HTERT RPE-1 (cell line): ENCODE measurements around the gene TTC21A.

Experiments used
- in situ Hi-C: fragments of 300-500 bp; cut with MboI; formaldehyde crosslinking; loops from 4 replicates; pipeline ENCODE4 v1.14.3; 2020; ENCODE audit warnings: low sequenced_read_pairs

TTC21A gene

GRCh38 chr3:39177708-39178332, 70.3 kb downstream of the TTC21A start:
- in situ Hi-C loops, result no loop called here

GRCh38 chr3:39178553-39178952, 71.1 kb downstream of the TTC21A start:
- in situ Hi-C loops, result no loop called here

GRCh38 chr3:39180183-39180545, 72.7 kb downstream of the TTC21A start:
- in situ Hi-C loops, result no loop called here

- in situ Hi-C loops, result no loop called here
Observed at GRCh38 chr3:39180546-39181346, 73.3 kb downstream of the TTC21A start.

- in situ Hi-C loops, result no loop called here
Observed at GRCh38 chr3:39181408-39182335, 74.2 kb downstream of the TTC21A start.

GRCh38 chr3:39183211-39184080, 76.0 kb downstream of the TTC21A start:
- in situ Hi-C loops, result no loop called here

- in situ Hi-C loops, result no loop called here
Observed at GRCh38 chr3:39184081-39184967, 76.8 kb downstream of the TTC21A start.

- in situ Hi-C loops, result no loop called here
Observed at GRCh38 chr3:39184968-39185285, 77.4 kb downstream of the TTC21A start.

GRCh38 chr3:39185326-39185958, 78.0 kb downstream of the TTC21A start:
- in situ Hi-C loops, result no loop called here

GRCh38 chr3:39185959-39186691, 78.6 kb downstream of the TTC21A start:
- in situ Hi-C loops, result no loop called here

GRCh38 chr3:39186692-39187151, 79.2 kb downstream of the TTC21A start:
- in situ Hi-C loops, result no loop called here

- in situ Hi-C loops, result no loop called here
Observed at GRCh38 chr3:39187372-39188155, 80.1 kb downstream of the TTC21A start.
